Fibroblast of the aortic adventitia (primary cell): ENCODE data around the gene MYT1. TPM values are rescaled to one million over a fixed set of nuclear protein-coding genes. Genes with fewer than 3 reads are reported as not detected.

Experiments used
- DNase-seq: peaks from one replicate; pipeline ENCODE4 v3.0.0-alpha.2; 2010; ENCODE audit warnings: low read depth
- H3K4me3 ChIP-seq: 2 replicates; pipeline ENCODE4 v1.5.1; 2011; ENCODE audit warnings: low read depth, mild to moderate bottlenecking, control low read depth, low read length, moderate library complexity
- total RNA-seq: library from RNA; depleted of rRNA; stranded (reverse); fragments of >200 nt; gene quantifications from 2 replicates; pipeline ENCODE4 v1.2.3, GENCODE V29; 2012; ENCODE audit warnings: low replicate concordance
- TF ChIP-seq, protein P1 (sequence below): IDR thresholded peaks from 2 replicates; pipeline ENCODE4 v1.5.1; 2011; ENCODE audit warnings: mild to moderate bottlenecking, low read length, control low read depth, inconsistent platforms; ENCODE audit not compliant: insufficient read depth

Gene MYT1
- total RNA-seq, 1 donor: not detected

DNA sequence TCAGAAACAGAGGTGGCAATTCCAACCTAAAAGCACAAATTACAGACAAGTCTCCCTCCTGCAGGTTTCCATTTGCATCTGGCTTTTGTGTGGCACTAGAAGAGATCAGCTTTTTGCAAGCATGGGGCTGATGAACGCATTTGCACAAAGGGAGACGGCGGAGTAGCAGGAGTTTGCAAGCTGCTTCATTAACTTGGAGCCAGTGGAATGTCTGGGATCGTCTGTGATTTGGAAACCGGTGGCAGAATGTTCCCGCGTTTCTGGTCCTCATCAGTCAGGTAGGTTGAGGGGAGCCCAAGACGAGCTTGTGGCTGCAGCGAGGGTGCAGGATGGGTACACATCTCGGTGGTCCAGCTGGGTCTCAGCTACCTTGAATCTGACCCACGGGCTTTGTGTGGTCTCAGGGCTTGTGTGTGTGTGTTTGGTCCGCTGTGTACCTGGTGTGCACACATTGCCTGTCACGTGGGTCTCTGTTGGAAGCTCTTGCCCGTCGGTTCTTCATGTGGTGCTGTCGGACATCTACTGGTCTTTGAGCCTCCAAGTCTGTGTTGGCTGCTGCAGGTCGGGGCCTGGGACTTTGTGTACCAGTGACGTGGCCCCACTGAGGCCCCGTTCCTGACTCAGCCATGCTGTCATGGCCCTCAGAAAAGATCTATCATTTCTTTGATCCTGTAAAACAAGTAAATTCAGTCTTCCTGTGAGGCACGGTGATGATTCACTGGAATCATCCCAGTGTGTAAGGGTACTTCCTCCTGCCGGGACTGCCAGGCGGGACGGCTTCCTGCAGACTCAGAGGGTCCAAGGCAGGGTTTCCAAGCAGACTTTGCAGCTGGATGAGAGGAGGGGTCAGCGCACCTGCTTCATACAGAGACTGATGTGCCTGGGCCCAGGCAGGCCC, 12.4 kb upstream of the MYT1 start:
- TF ChIP-seq, protein P1, sequence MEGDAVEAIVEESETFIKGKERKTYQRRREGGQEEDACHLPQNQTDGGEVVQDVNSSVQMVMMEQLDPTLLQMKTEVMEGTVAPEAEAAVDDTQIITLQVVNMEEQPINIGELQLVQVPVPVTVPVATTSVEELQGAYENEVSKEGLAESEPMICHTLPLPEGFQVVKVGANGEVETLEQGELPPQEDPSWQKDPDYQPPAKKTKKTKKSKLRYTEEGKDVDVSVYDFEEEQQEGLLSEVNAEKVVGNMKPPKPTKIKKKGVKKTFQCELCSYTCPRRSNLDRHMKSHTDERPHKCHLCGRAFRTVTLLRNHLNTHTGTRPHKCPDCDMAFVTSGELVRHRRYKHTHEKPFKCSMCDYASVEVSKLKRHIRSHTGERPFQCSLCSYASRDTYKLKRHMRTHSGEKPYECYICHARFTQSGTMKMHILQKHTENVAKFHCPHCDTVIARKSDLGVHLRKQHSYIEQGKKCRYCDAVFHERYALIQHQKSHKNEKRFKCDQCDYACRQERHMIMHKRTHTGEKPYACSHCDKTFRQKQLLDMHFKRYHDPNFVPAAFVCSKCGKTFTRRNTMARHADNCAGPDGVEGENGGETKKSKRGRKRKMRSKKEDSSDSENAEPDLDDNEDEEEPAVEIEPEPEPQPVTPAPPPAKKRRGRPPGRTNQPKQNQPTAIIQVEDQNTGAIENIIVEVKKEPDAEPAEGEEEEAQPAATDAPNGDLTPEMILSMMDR: no peak
- no peak overlapping the region for H3K4me3 ChIP-seq
- no peak for DNase-seq

DNA sequence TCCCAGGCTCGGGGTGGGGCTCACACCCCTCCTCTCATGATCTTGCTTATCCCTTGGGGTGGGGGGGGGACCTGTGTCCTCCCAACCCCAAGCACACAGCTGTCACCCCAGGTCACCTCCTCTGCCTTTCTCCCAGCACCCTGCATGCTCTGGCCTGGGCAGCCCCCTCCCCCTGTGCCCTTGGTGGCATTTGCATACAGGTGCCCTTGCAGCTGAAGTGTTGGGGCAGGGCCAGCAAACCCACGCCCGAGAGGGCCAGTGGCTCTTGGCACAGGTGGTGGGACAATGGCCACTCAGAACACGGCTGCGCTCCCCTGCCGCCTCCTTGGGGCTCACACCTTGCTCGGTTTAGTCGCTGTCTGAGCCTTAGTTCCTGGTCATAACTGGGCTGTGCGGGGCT, 11.3 kb upstream of the MYT1 start:
- no peak overlapping the region for H3K4me3 ChIP-seq
- TF ChIP-seq, protein P1: no peak
- DNase-seq: no peak

DNA sequence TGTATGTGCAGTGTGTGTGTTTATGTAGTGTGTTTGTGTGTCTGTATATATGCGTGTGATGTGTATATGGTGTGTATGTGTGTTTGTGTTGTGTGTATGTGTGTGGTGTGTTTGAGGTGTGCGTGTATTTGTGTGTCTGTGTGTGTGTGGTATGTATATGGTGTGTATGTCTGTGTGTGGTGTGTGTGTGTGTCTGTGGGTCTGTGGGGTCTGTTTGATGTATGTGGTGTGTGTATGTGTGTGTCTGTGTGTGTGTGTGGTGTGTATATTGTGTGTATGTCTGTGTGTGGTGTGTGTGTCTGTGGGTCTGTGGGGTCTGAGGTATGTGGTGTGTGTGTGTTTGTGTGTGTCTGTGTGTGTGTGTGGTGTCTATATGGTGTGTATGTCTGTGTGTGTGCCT, 10.8 kb upstream of the MYT1 start:
- DNase-seq: no peak
- TF ChIP-seq, protein P1: no peak
- no peak overlapping the region for H3K4me3 ChIP-seq

DNA sequence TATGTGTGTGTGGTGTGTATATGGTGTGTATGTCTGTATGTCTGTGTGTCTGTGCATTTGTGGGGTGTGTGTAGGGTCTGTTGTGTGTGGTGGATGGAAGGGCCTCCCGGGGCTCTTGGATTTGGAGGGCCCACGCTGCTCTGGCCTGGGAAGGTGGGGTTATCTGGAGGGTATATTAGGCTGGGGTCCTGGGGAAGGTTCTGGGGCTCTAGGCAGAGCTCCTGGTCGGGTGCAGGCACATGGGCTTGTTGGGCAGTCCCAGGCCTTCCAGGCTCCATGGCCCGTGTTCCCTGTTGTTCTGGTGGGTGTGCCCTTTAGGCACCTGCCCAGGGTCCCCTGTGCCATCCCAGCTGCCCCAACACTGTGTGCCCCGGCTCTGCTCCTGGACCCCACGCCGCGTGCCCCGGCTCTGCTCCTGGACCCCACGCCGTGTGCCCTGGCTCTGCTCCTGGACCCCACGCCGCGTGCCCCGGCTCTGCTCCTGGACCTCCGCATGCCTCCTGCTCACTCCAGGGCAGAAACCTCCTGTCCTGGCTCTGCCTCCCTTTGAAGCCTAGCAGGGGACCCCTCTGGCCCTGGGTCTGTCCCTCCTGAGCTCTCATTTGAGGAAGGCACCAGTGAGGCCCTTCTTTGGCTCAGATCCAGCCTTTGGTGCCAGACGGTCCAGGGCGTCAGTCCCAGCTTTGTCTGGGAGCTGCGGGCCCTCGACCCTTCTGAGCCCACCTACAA, 10.2 kb upstream of the MYT1 start:
- TF ChIP-seq, protein P1: no peak
- H3K4me3 ChIP-seq: no peak overlapping the region
- DNase-seq: no peak

DNA sequence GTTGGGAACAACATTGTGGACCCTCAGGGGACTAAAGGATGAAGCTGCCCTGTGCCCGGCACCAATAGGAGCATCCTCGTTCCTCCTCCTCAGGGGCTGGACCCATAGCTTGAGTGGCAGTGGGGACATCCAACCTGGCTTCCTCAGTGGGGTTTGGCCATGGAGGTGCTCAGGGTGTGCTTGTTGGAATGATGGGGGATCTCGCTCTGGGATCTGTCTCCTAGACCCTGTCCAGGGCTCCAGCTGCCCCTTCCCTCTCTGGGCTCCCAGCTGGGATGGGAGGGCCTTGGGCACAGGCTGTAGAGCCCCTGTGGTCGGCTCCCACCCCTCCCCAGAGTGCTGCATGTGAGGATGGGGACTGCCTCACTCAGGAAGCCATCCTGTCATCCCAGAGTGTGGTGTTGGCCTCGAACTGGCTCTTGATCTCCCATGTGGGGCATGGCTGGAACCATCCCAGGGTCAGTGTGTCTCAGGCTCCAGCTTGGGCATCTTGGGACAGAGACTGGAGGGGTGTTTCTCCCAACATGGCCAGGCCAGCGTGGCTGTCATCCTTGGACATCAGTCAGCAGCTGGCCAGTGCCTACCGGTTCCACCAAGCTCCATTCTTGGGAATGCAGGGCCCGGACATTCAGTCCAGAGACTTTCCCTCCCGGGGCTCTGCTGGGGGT, 9.5 kb upstream of the MYT1 start:
- no peak overlapping the region for H3K4me3 ChIP-seq
- TF ChIP-seq, protein P1: no peak
- no peak for DNase-seq

DNA sequence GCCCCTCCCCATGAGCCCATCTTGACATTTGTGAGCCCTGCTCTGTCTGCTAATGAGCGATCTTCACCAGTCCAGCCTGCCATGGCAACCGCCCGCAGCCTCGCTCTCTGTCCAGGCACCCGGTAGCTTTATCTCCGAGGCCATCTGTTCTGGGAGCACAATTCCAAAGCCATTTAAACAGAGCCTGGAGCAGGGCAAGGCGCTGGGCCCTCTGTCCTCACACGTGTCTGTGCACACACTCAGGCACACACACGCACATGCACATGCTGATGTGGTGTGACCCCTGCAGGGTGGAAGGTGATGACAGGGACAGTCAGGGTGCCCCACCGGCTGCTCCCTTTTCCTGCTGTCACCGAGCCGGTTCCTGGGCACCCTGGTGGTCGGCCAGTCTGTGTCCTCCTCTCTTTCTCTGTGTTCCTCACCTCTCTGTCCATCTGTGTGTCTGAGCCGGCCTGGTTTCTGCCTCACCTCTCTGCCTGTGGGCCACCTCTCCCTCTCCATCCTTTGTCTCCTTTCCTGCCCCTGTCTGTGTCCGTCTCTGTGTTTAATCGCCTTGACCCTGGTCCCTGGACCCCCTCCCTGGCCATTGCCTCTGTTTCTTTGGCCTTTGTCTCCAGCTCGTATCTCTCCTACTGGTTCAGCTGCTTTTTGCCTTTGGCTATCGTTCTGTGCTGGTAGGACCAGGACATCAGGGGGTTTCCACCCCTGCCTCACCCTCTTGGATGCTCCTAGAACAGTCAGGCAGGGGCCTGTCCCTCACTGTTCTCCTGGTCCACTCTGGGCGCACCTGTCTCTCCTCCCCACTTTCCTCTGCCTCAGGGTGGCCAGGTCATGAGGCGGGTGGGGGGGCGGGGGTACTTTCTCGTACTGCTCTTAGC, 8.8 kb upstream of the MYT1 start:
- no peak overlapping the region for H3K4me3 ChIP-seq
- TF ChIP-seq, protein P1: no peak
- DNase-seq: no peak
